K562 (cell line): ENCODE measurements around the gene TLR8. TPM values are rescaled to one million over a fixed set of nuclear protein-coding genes. Genes with fewer than 3 reads are reported as not detected.

Source experiments
- BMI1 ChIP-seq: fragments of 150-350 bp; IDR thresholded peaks from 2 replicates; pipeline ENCODE4 v1.6.1; 2014; ENCODE audit warnings: low read length
- CUX1 ChIP-seq: fragments of 200-800 bp; sonication (Bioruptor generic); IDR thresholded peaks from 2 replicates; pipeline ENCODE4 v1.6.1; 2016; ENCODE audit warnings: missing genetic modification characterization, missing compliant biosample characterization
- DDX20 ChIP-seq: fragments of 450-650 bp; IDR thresholded peaks from 2 replicates; pipeline ENCODE4 v1.6.1; 2016; ENCODE audit warnings: missing genetic modification characterization, low read depth, mild to moderate bottlenecking, missing compliant biosample characterization, moderate library complexity
- HIVEP1 ChIP-seq: fragments of 250-450 bp; sonication (Bioruptor Pico); IDR thresholded peaks from 2 replicates; pipeline ENCODE4 v1.4.0; 2020; ENCODE audit warnings: mild to moderate bottlenecking
- JUN ChIP-seq, 2 experiments: sonication (generic) in 1 of 2; formaldehyde crosslinking in 1 of 2; IDR thresholded peaks; 2 replicates each; pipeline versions ENCODE4 v1.6.1 to v1.8.0; 2012 to 2022; ENCODE audit warnings: borderline replicate concordance in 2 of 2, mild to moderate bottlenecking in 2 of 2, improper control_type of control experiment in 1 of 2, low read depth in 1 of 2, low read length in 1 of 2, missing genetic modification reagents in 1 of 2
- LEF1 ChIP-seq: fragments of 450-650 bp; IDR thresholded peaks from 2 replicates; pipeline ENCODE4 v1.6.1; 2016; ENCODE audit warnings: mild to moderate bottlenecking
- NONO ChIP-seq, 2 experiments: fragments of 200-400 bp in 1 of 2; fragments of 450-650 bp in 1 of 2; formaldehyde crosslinking in 1 of 2; IDR thresholded peaks; 2 replicates each; pipeline ENCODE4 v1.6.1; 2017; ENCODE audit warnings: low read depth in 2 of 2, mild to moderate bottlenecking in 2 of 2, moderate library complexity in 2 of 2, low read length in 1 of 2
- PHF8 ChIP-seq: fragments of 200-600 bp; sonication (generic); IDR thresholded peaks from 2 replicates; pipeline ENCODE4 v1.6.1; 2012; ENCODE audit warnings: mixed run types, mild to moderate bottlenecking, inconsistent platforms, low read length, moderate library complexity, borderline replicate concordance
- RNF2 ChIP-seq: sonication (generic); IDR thresholded peaks from 2 replicates; pipeline ENCODE4 v1.6.1; 2016
- TEAD1 ChIP-seq, 2 experiments: fragments of 450-650 bp in 1 of 2; sonication (generic) in 1 of 2; formaldehyde crosslinking; IDR thresholded peaks; 2 replicates each; pipeline versions ENCODE4 v1.4.0 to v1.8.0; 2020 to 2022; ENCODE audit warnings: mild to moderate bottlenecking in 2 of 2, missing genetic modification reagents in 1 of 2
- ZNF76 ChIP-seq: fragments of 250-450 bp; sonication (Bioruptor Pico); IDR thresholded peaks from 2 replicates; pipeline ENCODE4 v1.4.0; 2020; ENCODE audit warnings: mild to moderate bottlenecking, moderate library complexity, borderline replicate concordance
- ZSCAN32 ChIP-seq: fragments of 450-650 bp; formaldehyde crosslinking; IDR thresholded peaks from 2 replicates; pipeline ENCODE4 v1.4.0; 2020; ENCODE audit warnings: mild to moderate bottlenecking, moderate library complexity
- polyA plus RNA-seq, 8 experiments: library from polyadenylated mRNA; depleted of rRNA in 4 of 8; stranded (reverse) in 5 of 8; unstranded in 3 of 8; fragments of >200 nt; fragmentation: Nextera tagmentation in 2 of 8; fragmentation: Illumina TruSeq in 1 of 8; extraction: Ambion mirVana in 2 of 8; extraction: Trizol in 1 of 8; gene quantifications; 2 replicates each; pipeline versions ENCODE4 v1.2.1 to v1.2.3, GENCODE V29; 2011 to 2014; ENCODE audit warnings: inconsistent platforms in 1 of 8, missing spikeins in 1 of 8
- total RNA-seq, 7 experiments: library from RNA; depleted of rRNA in 6 of 7; stranded (reverse); fragments of >200 nt in 6 of 7; fragmentation: Illumina TruSeq in 2 of 7; extraction: Trizol in 2 of 7; gene quantifications; 2 replicates each; pipeline versions ENCODE4 v1.2.1 to v1.2.3, GENCODE V29; 2011 to 2021; ENCODE audit warnings: low replicate concordance in 1 of 7
- TF ChIP-seq, protein P1 (sequence below): fragments of 450-650 bp; conservative IDR thresholded peaks from 2 replicates; pipeline ENCODE4 v1.6.1; 2016; ENCODE audit warnings: missing genetic modification characterization, low read depth, mild to moderate bottlenecking, missing compliant biosample characterization, moderate library complexity

The TLR8 gene
- total and polyA plus RNA-seq, 9 of the 15 experiments (the other 6 are each of a cell fraction or from before 2014, with no cell fraction given): not detected

DNA sequence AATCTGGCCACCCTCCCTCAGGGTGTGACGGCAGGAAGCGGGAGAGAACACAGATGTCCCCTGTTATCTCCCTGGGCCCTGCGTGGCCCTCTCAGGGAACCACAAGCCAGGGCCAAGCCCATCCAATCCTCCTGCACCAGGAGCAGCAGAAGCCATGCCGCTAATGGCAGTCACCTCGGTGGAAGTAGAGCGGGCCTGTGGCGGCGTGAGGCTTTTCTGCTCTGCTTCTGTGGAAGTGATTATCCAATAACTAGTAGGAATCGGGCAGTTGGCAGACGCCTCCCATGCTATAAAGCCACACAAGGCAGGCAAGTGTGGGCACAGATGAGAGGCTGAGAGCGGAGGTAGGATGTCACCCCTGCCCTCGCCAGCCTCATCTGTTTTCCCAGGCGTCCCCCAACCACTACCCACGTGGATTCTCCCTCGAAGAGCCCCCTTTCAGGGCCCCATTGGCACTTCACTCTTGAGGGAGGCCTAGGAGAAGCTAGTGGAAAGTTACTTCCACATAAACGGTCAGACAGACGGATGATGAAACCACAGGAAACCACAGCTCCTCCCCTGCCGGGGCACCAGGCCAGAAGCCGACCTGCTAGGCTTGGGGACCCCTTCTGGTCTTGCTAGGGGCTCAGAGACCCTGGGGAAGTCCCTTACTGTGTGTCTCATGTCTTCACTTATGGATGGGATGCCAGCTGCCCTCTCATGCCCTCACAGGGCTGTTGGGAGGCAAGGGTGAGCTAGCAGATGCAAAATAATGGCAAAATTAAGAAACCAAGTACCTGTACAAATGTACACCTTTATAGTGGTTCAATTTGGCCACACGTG, 49.7 kb downstream of the TLR8 start (continued):
- peak; percentile 49; the same call in 1 of the 2 replicates for TF ChIP-seq JUN (IDR thresholded peaks at IDR 0.05; ENCODE audit: borderline replicate concordance, low read depth, low read length)
- no peak for TF ChIP-seq JUN (CRISPR knock-in tag; IDR thresholded peaks at IDR 0.05; ENCODE audit: borderline replicate concordance)
- peak; percentile 81 for TF ChIP-seq CUX1 (CRISPR knock-in tag)
- peak in 1 of 2 experiments; percentile 77; a peak in 2 of 4 replicates for TF ChIP-seq TEAD1 (CRISPR knock-in tag; IDR thresholded peaks at IDR 0.05)
- peak; percentile 29; the same call in 1 of the 2 replicates for TF ChIP-seq PHF8
- TF ChIP-seq, protein P1, sequence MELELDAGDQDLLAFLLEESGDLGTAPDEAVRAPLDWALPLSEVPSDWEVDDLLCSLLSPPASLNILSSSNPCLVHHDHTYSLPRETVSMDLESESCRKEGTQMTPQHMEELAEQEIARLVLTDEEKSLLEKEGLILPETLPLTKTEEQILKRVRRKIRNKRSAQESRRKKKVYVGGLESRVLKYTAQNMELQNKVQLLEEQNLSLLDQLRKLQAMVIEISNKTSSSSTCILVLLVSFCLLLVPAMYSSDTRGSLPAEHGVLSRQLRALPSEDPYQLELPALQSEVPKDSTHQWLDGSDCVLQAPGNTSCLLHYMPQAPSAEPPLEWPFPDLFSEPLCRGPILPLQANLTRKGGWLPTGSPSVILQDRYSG (tag): peak; percentile 94
- peak; percentile 90 for TF ChIP-seq ZSCAN32 (CRISPR knock-in tag)
- TF ChIP-seq BMI1: no peak
- TF ChIP-seq ZNF76: peak; percentile 92; the same call in 1 of the 2 replicates
- peak; percentile 33; the same call in 1 of the 2 replicates for TF ChIP-seq HIVEP1 (CRISPR knock-in tag)
- peak; percentile 76 for TF ChIP-seq DDX20
- TF ChIP-seq NONO (IDR thresholded peaks at IDR 0.05; ENCODE audit: low read depth in 2 of 2, low read length in 1 of 2): no peak
- peak; percentile 52; the same call in 1 of the 2 replicates for TF ChIP-seq LEF1
- TF ChIP-seq RNF2: peak; percentile 80
